Heart left ventricle (tissue), 13 donors: ENCODE data around the gene ACOX1.
"Not testable (repeated sequence)": the region's sequence is repeated elsewhere in the genome, so short reads cannot be mapped to it uniquely, and the experiment has no call there.

Experiments
- CTCF ChIP-seq, 12 donors: fragments of 200-600 bp; sonication (generic) in 4 of 12; IDR thresholded peaks; one replicate each; pipeline versions ENCODE4 v1.5.0 to v1.8.0; 2018 to 2022; ENCODE audit warnings: antibody characterized with exemption in 12 of 12, mild to moderate bottlenecking in 5 of 12
- POLR2A ChIP-seq, 2 donors: fragments of 450-650 bp; IDR thresholded peaks; one replicate each; pipeline ENCODE4 v1.6.1; 2017; ENCODE audit warnings: antibody characterized with exemption in 2 of 2, mild to moderate bottlenecking in 2 of 2, moderate library complexity in 2 of 2
- donor health status: ischemic (EF 13 %, LVEDD 7.1; RV severe dilation, severe dysfunction).
- donor health status: DM: no; HTN: yes; CAD: no.
- donor health status: DM: no; HTN: no; CAD: no.
- donor health status: ischemic (EF 25% LVEDD 6.9; RV normal size, moderate dysfunction).
- donor health status: ischemic (EF 25% LVEDD 5.7; RV mildly dilated, moderate dysfunction).
- donor health status: ischemic (EF 35%, LVEDD 5.7; RV mildly dilated, moderate dysfunction).
- donor health status: nonischemic (EF 11% LVEDD 7.7; RV severe dilation, severe dysfunction).
- donor health status: DM: yes; HTN: yes; CAD: no.
- donor health status: PGD.
- donor health status: ischemic (EF 29% LVEDD 5.4; RV normal size, mild dysfunction).
- donor health status: nonischemic (EF 23%, LVEDD 6.1; RV moderate dilation, normal function).

- TF ChIP-seq CTCF, POLR2A (IDR thresholded peaks at IDR 0.05): not testable (repeated sequence)
Observed at GRCh38 chr17:75975187-75975586, 3.8 kb downstream of the ACOX1 start.
